Gastrocnemius medialis (tissue), 4 donors: ENCODE data around the gene FDPS. TPM values are rescaled to one million over a fixed set of nuclear protein-coding genes. Genes with fewer than 3 reads are reported as not detected.

ENCODE experiments used
- ATAC-seq, 2 donors: fragments of 150-250 bp; one replicate each; pipeline ENCODE4 v1.9.1; 2016
- DNase-seq, 2 donors: peaks; one replicate each; pipeline ENCODE4 v3.0.0-alpha.2; 2019
- H3K27ac ChIP-seq, 4 donors: fragments of 200-600 bp; sonication (generic); 1 replicate in 1 of 4; 2 replicates in 3 of 4; pipeline ENCODE4 v1.5.1; 2016 to 2018; ENCODE audit warnings: mild to moderate bottlenecking in 2 of 4, moderate library complexity in 1 of 4
- H3K27me3 ChIP-seq, 3 donors: fragments of 200-600 bp; sonication (generic) in 2 of 3; 1 replicate in 1 of 3; 2 replicates in 2 of 3; pipeline versions ENCODE4 v1.5.1 to v1.6.0; 2016 to 2019; ENCODE audit warnings: mild to moderate bottlenecking in 1 of 3, moderate library complexity in 1 of 3
- H3K36me3 ChIP-seq, 2 donors: fragments of 200-600 bp; sonication (generic) in 1 of 2; one replicate each; pipeline ENCODE4 v1.5.1; 2017 to 2018
- H3K4me1 ChIP-seq, 2 donors: fragments of 200-600 bp; sonication (generic) in 1 of 2; one replicate each; pipeline ENCODE4 v1.5.1; 2016 to 2017; ENCODE audit warnings: mild to moderate bottlenecking in 2 of 2
- H3K4me3 ChIP-seq, 4 donors: fragments of 200-600 bp; sonication (generic) in 3 of 4; 1 replicate in 1 of 4; 2 replicates in 3 of 4; pipeline ENCODE4 v1.5.1; 2016 to 2019; ENCODE audit warnings: mild to moderate bottlenecking in 2 of 4
- H3K9me3 ChIP-seq, 3 donors: fragments of 200-600 bp; sonication (generic) in 2 of 3; 1 replicate in 1 of 3; 2 replicates in 2 of 3; pipeline ENCODE4 v1.5.1; 2016 to 2019
- POLR2A ChIP-seq, 2 donors: fragments of 450-650 bp; IDR thresholded peaks; one replicate each; pipeline ENCODE4 v1.6.1; 2017; ENCODE audit warnings: antibody characterized with exemption in 2 of 2, mild to moderate bottlenecking in 2 of 2, moderate library complexity in 2 of 2
- in situ Hi-C, 4 donors: fragments of 200-750 bp; cut with MboI; loops; one replicate each; pipeline versions ENCODE4 v1.15.0 to v1.8.0; 2017; ENCODE audit warnings: low sequenced_read_pairs in 4 of 4
- intact Hi-C: fragments of 100-400 bp; cut with DNase I; formaldehyde crosslinking; loops from one replicate; pipeline ENCODE4 v1.15.1; 2023; ENCODE audit warnings: low total_unique reads
- total RNA-seq, 4 donors: library from RNA; depleted of rRNA; stranded (reverse); fragments of >200 nt; gene quantifications; one replicate each; pipeline versions ENCODE4 v1.1.0 to v1.2.3, GENCODE V29; 2016
- TF ChIP-seq, protein P1 (sequence below), 5 experiments: fragments of 450-650 bp in 3 of 5; fragments of 200-600 bp in 2 of 5; sonication (generic) in 2 of 5; IDR thresholded peaks in 4 of 5; conservative IDR thresholded peaks in 1 of 5; 1 replicate in 4 of 5; 2 replicates in 1 of 5; pipeline ENCODE4 v1.5.1; 2016 to 2019; ENCODE audit warnings: antibody characterized with exemption in 5 of 5, mild to moderate bottlenecking in 3 of 5, moderate library complexity in 3 of 5

Gene FDPS
- total RNA-seq, 4 donors from 2014 or later = 47.6 to 65.4 (median 49.1) TPM

DNA sequence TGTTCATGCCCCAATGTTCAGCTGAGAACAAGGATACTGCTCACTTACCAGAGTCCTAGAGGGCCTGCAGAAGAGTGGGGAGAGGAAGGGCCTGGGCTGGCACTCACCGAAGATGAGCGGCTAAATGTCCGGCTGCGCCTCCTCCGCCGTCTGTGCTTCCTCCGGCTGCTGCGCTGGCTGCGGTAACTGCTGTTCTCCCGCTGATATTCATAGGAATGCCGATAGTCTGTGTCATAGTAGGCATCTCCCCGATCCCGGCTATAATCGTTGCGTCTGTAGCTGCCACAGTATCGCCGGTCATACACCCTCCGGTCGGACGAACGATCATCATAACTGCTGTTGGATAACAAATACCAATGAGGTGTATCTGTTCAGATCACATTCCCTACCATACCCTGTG is 39.3 kb upstream of the FDPS start:
- in situ Hi-C loops (loop anchor here in 1 of 4 donors (10.0 kb wide), 1 partner anchor 45 kb away; no protein-coding TSS in a partner anchor), intact Hi-C loops (no loop called here)
- H3K27ac ChIP-seq = no peak overlapping the region
- H3K36me3 ChIP-seq = peaks cover 0 to 73% of the 10 kb centered on the region in 2 donors
- no peak for ATAC-seq
- H3K27me3 ChIP-seq = no peaks in the 10 kb centered on the region
- TF ChIP-seq, protein P1, sequence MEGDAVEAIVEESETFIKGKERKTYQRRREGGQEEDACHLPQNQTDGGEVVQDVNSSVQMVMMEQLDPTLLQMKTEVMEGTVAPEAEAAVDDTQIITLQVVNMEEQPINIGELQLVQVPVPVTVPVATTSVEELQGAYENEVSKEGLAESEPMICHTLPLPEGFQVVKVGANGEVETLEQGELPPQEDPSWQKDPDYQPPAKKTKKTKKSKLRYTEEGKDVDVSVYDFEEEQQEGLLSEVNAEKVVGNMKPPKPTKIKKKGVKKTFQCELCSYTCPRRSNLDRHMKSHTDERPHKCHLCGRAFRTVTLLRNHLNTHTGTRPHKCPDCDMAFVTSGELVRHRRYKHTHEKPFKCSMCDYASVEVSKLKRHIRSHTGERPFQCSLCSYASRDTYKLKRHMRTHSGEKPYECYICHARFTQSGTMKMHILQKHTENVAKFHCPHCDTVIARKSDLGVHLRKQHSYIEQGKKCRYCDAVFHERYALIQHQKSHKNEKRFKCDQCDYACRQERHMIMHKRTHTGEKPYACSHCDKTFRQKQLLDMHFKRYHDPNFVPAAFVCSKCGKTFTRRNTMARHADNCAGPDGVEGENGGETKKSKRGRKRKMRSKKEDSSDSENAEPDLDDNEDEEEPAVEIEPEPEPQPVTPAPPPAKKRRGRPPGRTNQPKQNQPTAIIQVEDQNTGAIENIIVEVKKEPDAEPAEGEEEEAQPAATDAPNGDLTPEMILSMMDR (IDR thresholded peaks at IDR 0.05 in 4 of 5, conservative IDR thresholded peaks at IDR 0.05 in 1 of 5) = no peak
- no peak for TF ChIP-seq POLR2A (IDR thresholded peaks at IDR 0.05)
- peaks cover 27 to 38% of the 10 kb centered on the region in 2 donors for H3K4me1 ChIP-seq
- H3K4me3 ChIP-seq = no peak overlapping the region
- no peak for DNase-seq
- H3K9me3 ChIP-seq = no peaks in the 10 kb centered on the region

DNA sequence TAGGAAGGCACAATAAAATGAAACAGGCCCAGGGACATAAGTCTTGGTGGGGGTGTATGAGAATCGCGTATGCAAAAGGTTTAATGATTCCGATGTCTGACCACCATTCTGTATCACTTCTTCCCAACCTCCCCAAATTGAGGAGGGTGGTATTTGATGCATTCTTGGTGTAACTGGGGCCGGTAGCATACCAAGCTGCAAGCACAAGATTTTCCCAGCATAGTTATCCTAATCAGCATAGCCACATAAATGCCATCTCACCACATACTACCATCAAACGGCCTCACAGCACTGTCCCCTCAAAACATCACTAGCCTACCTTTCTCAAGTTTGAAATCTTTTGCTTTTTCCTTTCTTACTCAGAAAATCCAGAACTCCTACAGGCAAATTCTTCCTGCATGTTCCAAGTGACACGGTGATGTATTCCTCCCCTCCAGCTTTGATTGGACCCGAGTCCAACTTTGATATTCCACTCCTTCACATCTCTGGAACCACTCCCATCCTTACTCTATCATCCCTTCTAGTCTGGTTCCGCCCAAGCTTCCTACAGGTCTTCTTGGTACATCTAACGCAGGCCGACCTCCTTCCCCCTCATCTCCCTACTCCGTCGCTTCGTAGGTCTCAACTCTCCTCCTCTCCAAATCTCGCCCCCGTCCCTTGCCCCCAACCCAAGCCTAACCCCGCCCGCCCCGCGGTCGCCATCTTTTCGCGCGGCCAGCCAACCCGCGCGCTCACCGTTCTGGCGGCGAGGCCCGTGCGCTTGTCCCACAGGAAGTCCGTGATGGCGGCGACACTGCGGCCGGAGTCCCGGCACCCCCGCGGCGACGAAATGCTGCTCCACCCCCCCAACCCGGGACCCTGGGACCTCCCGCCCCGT is 36.0 kb upstream of the FDPS start:
- Histone ChIP-seq H3K4me1 (peaks cover 18 to 36% of the 10 kb centered on the region in 2 donors), H3K27ac (peak overlapping the region; percentile 90 to 98 (median 97)), H3K27me3 (no peaks in the 10 kb centered on the region), H3K9me3 (no peaks in the 10 kb centered on the region), H3K4me3 (peak overlapping the region; percentile 72 to 86 (median 80)), H3K36me3 (peaks cover 0 to 40% of the 10 kb centered on the region in 2 donors)
- TF ChIP-seq, protein P1 (IDR thresholded peaks at IDR 0.05 in 4 of 5, conservative IDR thresholded peaks at IDR 0.05 in 1 of 5) = no peak
- no peak for TF ChIP-seq POLR2A (IDR thresholded peaks at IDR 0.05)
- DNase-seq (no peak), ATAC-seq (peak; percentile 47 to 57)
- in situ Hi-C loops = no loop called here
- intact Hi-C loops = loop anchor here (1.0 kb wide), 3 partner anchors 10 to 51 kb away; partner anchors contain the start of genes FDPS and SCAMP3

DNA sequence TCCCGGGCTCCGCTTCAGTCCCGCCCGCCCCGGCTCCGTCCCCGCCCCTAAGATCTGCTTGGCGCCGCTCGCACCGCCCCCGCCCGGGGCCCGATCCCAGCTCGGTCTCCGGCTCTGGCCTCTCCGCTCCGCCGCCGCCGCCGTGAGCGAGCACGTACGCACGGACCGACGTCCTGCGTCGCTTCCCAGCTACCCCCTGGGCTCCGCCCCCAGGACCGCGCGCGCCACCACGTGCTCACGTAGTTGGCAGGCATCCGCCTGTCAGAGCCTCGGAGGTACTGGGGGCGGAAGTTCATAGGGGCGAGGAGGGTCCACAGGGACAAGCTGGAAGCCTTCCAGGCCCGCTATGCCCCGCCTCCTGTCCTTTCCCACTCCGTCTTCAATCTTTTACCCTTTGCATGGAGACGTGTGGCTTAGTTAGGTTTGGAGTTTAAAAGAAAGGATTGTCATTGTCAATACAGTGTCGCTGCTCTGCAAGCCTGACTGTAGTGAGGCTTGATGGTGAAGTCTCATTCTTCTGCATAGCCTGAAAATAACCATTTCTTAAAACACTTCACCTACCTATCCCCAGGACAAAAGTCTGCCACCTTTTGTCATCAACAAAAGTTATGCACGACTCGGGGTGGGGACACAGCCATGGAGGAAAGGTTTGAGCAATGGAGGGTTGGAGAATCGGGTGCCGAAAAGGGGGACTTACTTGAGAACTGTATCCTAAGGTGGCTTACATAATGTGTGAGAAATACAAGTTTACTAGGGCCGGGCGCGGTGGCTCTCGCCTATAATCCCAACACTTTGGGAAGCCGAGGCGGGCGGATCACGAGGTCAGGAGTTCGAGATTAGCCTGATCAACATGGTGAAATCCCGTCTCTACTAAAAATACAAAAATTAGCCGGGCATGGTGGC is 35.1 kb upstream of the FDPS start, which contains the start of gene CLK2:
CLK2 (minus strand) TSS at position 162 of the 903 bp plus-strand sequence. CDS start 2,527 bp downstream, outside the sequence.
- peak; percentile 81 to 83 for ATAC-seq
- Histone ChIP-seq H3K27me3 (no peaks in the 10 kb centered on the region), H3K9me3 (no peaks in the 10 kb centered on the region), H3K27ac (peak within 1 kb of the TSS; percentile 90 to 98 (median 97)), H3K4me3 (peak within 1 kb of the TSS; percentile 72 to 86 (median 80)), H3K4me1 (peaks cover 20 to 39% of the 10 kb centered on the region in 2 donors), H3K36me3 (peaks cover 0 to 31% of the 10 kb centered on the region in 2 donors)
- intact Hi-C loops (loop anchor here (1.0 kb wide), 3 partner anchors 11 to 50 kb away; partner anchors contain the start of genes FDPS and SCAMP3), in situ Hi-C loops (no loop called here)
- peak; percentile 89 to 94 for DNase-seq
- TF ChIP-seq, protein P1 (IDR thresholded peaks at IDR 0.05 in 4 of 5, conservative IDR thresholded peaks at IDR 0.05 in 1 of 5) = no peak
- TF ChIP-seq POLR2A (IDR thresholded peaks at IDR 0.05) = peak; percentile 84 to 89

DNA sequence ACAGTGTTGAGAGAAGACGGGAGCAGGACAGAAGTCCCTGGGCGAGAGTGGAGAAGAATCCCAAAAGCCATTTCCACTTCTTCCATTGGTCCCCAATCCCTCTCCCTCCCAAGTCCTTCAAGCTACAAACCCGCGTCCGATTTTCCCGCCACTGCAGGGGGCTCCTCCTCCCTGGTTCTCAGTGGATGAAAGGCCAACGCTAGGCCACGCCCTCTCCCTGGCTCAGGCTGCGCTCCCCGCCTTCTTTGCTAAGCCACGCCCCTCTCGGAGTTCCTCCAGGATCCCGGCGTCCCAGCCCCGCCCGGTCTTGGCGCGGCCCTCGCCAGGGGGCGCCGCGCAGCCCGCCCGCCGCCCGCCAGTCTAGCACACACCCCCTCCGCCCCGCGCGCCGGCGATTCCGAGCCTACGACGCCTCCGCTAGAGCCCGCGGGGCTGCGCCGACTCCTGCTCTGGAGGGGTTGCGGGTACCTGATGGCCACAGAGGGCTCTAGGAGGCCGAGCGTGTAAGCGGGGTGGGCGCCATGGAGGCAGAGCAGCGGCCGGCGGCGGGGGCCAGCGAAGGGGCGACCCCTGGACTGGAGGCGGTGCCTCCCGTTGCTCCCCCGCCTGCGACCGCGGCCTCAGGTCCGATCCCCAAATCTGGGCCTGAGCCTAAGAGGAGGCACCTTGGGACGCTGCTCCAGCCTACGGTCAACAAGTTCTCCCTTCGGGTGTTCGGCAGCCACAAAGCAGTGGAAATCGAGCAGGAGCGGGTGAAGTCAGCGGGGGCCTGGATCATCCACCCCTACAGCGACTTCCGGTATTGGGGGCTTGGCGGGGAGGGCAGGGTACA is 31.4 kb upstream of the FDPS start, which contains the start of gene HCN3:
HCN3 (plus strand) TSS at position 394 of the 832 bp plus-strand sequence; CDS start at position 522, 128 bp downstream.
- ATAC-seq = peak; percentile 83 to 88
- in situ Hi-C loops = no loop called here
- peak within 1 kb of the TSS; percentile 78 to 97 (median 80) for H3K4me3 ChIP-seq
- DNase-seq = peak; percentile 96
- peaks cover 12 to 25% of the 10 kb centered on the region in 2 donors for H3K4me1 ChIP-seq
- no peaks in the 10 kb centered on the region for H3K36me3 ChIP-seq
- no peak for TF ChIP-seq POLR2A (IDR thresholded peaks at IDR 0.05)
- TF ChIP-seq, protein P1 (IDR thresholded peaks at IDR 0.05 in 4 of 5, conservative IDR thresholded peaks at IDR 0.05 in 1 of 5) = peak; percentile 55 to 83 (median 65)
- no peaks in the 10 kb centered on the region for H3K27me3 ChIP-seq
- intact Hi-C loops = loop anchor here (1.0 kb wide), 2 partner anchors 31 to 47 kb away; partner anchors contain the start of gene FDPS
- H3K9me3 ChIP-seq = no peaks in the 10 kb centered on the region
- peak within 1 kb of the TSS; percentile 66 to 71 (median 68) for H3K27ac ChIP-seq
